ENCODE results near the gene RHBG.

- no peak for TF ChIP-seq CTCF (IDR thresholded peaks at IDR 0.05; ENCODE audit: extremely low read depth in 1 of 2, insufficient read depth in 1 of 2, low read depth in 1 of 2, low read length in 2 of 2)
- TF ChIP-seq POLR2A (IDR thresholded peaks at IDR 0.05; ENCODE audit: low read depth, low read length) = no peak
- no peak for TF ChIP-seq JUN (IDR thresholded peaks at IDR 0.05; ENCODE audit: borderline replicate concordance, insufficient read depth, insufficient read length, low read depth)
- TF ChIP-seq POLR2AphosphoS5 (IDR thresholded peaks at IDR 0.05; ENCODE audit: insufficient read depth, low read depth, low read length) = no peak
- TF ChIP-seq MYC (IDR thresholded peaks at IDR 0.05; ENCODE audit: low read depth, low read length) = no peak
- TF ChIP-seq, protein P1, sequence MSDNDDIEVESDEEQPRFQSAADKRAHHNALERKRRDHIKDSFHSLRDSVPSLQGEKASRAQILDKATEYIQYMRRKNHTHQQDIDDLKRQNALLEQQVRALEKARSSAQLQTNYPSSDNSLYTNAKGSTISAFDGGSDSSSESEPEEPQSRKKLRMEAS (IDR thresholded peaks at IDR 0.05; ENCODE audit: insufficient read depth, insufficient read length) = no peak
- no peak for TF ChIP-seq EZH2 (IDR thresholded peaks at IDR 0.05; ENCODE audit: borderline replicate concordance, low read depth, low read length, severe bottlenecking)
- no peak for TF ChIP-seq GATA2 (IDR thresholded peaks at IDR 0.05; ENCODE audit: insufficient read depth, insufficient read length, low read depth, low read length)
Observed at GRCh38 chr1:156387870-156388173, 18.8 kb downstream of the RHBG start.

Data from endothelial cell of umbilical vein (primary cell).